NCI-H2081 treated with DMSO at 0.1 percent for 48 hours (cell line): ENCODE measurements around the gene ZMYM1.
"Not testable (repeated sequence)": the region's sequence is repeated elsewhere in the genome, so short reads cannot be mapped to it uniquely, and the experiment has no call there.

Experiments
- DNase-seq: peaks from one replicate; lab custom pipeline; 2025; lab: John Stamatoyannopoulos, UW

ZMYM1 gene

DNA sequence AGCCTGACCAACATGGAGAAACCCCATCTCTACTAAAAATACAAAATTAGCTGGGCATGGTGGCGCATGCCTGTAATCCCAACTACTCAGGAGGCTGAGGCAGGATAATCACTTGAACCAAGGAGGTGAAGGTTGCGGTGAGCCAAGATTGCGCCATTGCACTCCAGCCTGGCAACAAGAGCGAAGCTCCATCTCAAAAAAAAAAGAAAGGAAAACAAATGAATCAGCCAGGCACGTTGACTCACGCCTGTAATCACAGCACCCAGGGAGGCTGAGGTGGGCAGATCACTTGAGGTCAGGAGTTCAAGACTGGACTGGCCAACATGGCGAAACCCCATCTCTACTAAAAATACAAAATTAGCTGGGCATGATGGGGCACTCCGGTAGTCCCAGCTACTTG lies 2.8 kb upstream of the ZMYM1 start:
- DNase-seq: not testable (repeated sequence)

DNA sequence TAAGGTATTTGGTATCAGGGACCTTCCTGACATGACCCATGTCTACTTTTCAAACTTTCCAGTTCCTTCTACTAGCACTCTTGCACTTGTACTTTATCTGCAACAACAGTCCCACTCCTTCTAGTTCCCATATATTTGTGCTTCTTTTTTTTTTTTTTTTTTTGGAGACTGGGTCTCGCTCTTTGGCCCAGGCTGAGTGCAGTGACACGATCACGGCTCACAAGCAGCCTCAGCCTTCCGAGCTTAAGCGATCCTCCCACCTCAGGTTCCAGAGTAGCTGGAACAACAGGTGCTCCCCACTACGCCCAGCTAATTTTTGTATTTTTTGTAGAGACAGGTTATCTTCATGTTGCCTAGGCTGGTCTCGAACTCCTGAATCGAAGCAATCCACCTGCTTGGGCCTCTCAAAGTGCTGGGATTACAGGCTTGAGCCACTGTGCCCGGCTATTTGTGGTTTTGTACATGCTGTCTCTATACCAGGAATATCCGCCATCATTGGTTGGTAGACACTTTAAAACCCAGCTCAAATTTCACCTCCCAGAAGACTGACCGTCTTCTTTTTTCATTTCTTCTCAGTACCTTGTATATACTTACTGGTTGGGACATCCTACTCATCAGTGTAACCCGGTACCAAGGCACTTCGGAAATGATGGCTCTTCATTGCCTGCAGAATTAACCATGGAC lies 1.1 kb downstream of the ZMYM1 start:
- DNase-seq: no peak

DNA sequence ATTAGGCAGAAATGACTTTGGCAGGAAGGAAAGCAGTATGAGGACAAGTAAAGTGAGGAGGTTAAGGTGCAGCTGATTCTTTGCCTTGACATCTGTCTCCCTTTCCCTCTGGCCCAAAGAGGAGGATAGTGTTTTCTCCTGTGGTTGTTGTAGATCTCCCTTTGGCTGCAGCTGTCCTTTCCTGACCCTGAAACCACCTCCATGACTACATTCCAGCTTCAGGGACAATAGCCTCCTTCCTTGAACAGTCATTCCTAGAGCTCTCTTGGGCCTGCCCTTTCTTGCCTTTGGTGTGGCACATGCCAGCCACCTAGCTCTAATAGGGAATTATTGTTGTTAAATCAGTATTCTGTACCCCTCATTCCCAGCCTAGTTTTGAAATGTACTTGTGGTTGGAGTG lies 6.2 kb downstream of the ZMYM1 start:
- DNase-seq: no peak

DNA sequence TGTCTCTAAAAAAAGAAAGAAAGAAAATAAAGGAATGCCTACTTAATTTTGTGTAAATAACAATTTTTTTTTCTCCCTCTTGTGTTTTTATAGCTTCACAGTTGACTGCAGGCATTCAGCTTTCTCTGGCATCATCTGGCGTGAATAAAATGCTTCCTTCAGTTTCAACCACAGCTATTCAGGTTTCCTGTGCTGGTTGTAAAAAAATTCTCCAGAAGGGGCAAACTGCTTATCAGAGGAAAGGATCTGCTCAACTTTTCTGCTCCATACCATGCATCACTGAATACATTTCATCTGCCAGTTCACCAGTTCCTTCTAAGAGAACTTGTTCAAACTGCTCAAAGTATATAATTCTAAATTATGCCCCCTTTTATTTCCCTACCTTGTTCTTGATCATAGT lies 18.0 kb downstream of the ZMYM1 start:
- no peak for DNase-seq

DNA sequence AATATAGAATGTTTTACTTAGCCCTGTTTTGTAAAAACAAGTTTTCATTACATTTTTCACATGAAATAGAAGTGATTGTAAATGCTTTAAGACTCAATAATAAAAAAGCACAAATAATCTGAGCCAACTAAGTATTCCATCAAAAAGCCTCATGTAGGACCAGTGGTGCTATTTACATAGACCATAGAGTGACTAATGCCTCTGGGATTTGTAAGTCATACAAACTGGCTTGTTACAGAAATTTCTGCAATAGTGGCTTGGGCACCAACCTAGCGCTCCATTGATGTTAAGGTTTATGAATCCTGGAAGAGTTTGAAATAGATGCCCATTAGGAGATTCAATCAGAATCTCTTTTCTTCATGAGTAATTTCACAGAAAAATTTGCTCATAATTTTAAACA lies 31.9 kb downstream of the ZMYM1 start:
- no peak for DNase-seq

DNA sequence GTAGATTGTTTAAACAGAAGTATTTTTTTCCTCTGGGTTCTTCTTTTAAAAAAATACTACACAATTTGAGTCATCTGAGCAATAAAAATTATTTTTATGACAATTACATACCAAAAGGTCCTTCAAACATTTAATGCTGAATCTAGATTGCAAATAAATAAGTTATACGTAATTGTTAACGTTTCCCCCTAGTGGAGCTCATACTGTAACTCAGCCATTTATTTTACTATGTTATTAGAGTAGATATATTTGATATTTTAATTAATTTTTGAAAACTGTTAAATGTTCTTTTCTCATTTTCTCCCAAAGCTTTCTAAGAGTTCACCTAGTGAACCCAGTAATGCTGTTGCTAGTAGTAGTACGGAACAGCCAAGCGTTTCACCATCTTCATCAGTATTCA lies 33.5 kb downstream of the ZMYM1 start:
- DNase-seq: no peak

DNA sequence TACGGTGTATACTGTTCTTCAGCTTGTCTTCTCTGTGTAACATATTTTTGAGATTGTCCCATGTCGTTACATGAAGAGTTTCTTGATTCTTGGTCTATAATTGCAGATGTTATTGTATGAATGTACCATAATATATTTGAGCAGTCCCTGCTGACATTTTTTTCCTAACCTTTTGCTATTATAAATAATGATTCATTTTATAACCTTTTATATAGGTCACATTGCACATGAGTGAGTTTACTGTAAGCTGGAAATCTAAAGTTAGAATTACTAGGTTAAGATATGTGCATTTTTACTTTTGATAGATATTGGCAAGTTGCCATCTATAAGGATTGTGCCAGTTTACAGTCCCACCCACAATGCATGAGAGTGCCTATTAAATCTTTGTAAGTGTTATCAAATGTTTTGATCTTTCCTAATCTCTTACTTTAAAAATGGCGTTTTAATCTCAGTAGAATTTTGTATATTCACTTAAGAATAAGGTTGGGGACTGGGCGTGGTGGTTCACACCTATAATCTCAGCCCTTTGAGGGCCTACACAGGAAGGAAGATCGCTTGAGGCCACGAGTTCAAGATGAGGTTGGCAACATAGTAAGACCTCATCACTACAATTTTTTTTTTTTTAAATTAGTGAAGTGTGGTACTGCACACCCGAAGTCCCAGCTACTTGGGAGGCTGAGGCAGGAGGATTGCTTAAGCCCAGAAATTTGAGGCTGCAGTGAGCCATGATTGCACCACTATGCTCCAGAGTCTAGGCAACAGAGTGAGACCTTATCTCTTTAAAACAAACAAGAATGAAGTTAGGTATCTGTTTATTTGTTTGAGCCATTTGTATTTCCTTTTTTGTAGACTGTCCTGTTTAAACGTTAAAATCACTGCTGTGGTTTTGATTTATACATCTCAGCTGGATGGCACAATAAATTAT lies 36.5 kb downstream of the ZMYM1 start:
- DNase-seq: no peak

DNA sequence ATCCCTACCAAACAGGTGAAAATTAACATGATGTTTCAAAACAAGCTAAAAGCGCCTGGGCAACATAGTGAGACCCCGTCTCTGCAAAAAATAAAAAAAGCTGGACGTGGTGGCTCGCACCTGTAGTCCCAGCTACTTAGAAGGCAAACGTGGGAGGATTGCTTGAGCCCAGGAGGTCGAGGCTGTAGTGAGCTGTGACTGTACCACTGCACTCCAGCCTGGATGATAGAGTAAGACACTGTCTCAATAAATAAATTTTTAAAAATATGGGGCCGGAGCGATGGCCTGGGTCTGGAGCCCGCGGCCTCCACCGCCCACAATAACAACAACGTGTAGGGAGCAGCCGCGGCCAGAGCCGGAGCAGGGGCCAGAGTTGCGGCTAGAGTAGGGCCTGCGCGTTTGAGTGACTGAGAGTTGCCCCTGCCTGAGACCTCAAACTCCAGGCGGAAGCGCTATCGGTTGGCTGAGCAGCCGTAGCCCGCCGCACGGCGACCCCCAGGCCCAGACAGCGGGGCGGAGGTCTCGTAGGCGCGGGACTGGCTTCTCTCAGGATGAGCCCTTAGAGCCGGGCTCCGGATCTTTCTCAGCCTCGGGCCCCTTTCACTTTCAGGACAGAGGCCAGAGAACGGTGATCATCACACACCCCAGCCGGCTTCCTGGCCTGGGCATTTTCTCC lies 41.4 kb downstream of the ZMYM1 start:
- DNase-seq: no peak

DNA sequence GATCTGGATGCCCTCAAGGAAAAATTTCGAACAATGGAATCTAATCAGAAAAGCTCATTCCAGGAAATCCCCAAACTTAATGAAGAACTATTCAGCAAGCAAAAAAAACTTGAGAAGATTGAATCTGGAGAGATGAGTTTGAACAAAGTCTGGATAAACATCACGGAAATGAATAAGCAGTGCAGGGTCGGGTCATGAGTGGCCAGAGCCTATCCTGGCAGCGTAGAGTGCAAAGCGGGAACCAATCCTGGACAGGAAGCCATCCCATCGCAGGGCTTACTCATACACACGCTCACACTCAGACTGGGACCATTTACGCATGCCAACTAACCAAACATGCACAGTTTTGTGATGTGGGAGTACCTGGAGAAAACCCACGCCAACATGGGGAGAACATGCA lies 43.1 kb downstream of the ZMYM1 start:
- DNase-seq: no peak

DNA sequence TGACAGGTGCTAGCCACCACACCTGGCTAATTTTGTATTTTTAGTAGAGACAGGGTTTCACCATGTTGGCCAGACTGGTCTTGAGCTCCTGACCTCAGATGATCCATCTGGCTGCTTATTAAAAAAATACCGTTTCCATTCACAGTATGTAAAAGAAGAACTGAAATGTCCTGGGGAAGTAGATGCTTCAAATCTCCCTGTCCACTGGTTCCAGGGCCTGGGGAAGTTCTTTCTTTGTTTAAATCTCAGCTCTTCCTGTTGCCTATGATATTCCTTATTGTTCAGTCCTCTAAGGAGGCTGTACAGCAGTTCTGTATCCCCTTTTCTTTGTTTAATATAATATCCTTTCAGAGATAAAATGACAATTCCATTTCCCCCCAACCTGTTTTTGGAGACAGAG lies 47.4 kb downstream of the ZMYM1 start:
- DNase-seq: no peak

DNA sequence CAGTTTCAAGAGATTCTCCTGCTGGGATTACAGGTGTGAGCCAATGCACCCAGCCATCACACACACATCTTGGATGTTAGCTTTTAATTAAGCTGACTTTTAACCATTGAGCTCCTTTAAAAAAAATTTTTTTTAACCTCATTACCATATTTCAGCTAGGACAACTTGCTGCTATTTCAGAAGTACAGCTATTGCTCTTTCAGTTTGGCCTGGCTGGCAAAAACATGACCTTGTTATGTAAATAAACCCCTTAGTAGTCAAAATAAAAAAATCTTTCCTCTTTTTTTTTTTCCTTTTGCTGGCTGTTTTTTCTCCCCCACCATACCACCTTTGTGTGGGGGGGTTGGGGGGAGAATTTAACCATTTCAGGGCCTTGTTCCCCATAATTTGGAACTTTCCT lies 49.9 kb downstream of the ZMYM1 start:
- DNase-seq: no peak

DNA sequence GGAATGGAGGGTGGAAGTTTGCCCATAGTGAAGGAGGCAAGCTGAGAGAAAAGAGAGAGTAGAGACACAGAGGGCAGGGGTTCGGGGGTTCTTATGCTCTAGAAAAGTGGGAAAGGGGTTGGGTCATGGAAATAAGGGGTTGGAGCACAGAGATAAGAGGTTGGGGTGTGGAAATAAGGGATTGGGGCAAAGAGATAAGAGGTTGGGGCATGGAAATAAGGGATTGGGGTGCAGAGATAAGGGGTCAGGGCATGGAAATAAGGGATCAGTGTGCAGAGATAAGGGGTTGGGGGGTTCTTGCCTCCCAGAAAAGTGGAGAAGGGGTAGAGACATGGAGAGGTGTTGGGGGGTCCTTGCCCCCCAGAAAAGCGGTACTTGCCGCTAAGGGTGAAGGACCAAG lies 57.6 kb downstream of the ZMYM1 start:
- no peak for DNase-seq

DNA sequence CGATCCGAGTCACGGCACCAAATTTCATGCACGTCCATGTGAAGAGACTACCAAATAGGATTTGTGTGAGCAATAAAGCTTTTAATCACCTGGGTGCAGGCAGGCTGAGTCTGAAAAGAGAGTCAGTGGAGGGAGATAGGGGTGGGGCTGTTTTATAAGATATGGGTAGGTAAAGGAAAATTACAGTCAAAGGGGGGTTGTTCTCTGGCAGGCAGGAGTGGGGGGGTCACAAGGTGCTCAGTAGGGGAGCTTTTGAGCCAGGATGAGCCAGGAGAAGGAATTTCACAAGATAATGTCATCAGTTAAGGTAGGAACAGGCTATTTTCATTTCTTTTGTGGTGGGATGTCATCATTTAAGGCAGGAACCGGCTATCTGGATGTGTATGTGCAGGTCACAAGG lies 58.4 kb downstream of the ZMYM1 start:
- not testable (repeated sequence) for DNase-seq

DNA sequence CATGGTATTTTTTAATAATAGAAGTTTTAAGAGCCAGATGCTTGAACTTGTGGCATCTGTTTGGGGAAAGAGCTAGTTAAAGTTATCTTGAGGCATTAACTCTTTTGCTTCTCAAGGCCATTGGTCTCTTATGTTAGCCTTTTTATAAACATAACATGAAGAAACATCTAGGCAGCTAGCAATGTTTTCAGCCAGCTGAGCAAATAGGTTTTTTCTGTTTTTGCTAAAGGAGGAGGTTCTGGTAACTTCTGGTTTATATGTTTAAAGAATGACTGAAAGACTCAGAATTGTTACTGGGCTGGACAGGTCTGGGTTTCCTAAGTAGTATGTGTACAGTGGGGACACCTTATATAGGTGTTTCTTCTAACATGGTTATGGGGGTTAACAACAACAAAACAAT lies 63.1 kb downstream of the ZMYM1 start:
- not testable (repeated sequence) for DNase-seq

DNA sequence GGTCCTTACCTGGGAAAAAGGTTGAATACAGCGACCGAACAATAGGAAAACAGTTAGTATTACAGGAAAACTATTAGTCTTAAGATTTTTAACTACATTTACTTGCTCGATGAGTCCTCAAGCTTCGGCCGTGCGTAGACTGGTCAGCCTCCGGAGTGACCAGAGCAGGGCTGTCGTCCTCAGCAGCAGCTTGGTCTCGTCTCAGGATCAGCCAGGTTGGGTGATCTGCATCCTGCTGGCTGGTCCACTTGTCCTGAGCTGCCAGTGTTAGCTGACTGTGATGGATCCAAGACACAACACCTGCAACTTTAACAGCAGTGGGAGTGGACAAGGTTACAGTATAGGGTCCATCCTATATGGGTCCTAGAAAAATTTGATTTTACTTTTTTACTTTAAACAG lies 63.5 kb downstream of the ZMYM1 start:
- not testable (repeated sequence) for DNase-seq

DNA sequence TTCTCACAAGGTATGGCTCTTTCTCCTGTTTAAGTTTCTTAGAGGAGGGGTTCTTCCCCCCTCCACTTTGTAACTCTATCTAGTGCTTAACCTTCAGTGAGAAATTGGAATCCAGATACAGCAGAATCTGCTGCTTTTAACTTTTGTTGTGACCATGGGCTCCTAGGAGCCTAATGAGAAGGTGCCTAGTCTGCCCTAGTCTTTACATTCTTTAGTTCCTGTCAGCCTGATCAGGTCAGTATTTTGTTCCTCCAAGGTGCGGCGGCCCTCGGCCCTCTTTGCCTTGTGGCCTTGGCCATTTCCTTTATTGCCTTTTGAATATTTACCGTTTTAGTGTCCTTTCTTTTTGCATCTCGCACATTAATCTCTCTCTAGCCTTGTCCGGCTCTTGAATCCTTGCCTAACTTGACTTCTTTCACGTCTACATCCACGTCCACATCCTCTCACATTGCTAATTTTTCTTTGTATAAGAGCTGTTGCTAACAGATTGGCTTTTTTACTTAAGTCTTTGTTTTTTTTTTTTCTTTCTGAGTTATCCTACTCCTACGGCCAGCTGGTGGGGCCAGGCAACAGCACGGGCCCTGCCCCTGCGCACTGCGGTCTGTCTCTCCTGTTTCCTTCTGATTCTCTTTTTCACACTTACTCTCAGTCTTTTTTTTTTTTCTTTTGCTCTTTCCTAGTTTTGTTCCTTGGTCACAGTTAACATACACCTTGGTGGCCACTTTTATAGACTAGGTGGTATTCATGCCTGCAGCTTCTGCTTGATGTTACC lies 64.7 kb downstream of the ZMYM1 start:
- no peak for DNase-seq

DNA sequence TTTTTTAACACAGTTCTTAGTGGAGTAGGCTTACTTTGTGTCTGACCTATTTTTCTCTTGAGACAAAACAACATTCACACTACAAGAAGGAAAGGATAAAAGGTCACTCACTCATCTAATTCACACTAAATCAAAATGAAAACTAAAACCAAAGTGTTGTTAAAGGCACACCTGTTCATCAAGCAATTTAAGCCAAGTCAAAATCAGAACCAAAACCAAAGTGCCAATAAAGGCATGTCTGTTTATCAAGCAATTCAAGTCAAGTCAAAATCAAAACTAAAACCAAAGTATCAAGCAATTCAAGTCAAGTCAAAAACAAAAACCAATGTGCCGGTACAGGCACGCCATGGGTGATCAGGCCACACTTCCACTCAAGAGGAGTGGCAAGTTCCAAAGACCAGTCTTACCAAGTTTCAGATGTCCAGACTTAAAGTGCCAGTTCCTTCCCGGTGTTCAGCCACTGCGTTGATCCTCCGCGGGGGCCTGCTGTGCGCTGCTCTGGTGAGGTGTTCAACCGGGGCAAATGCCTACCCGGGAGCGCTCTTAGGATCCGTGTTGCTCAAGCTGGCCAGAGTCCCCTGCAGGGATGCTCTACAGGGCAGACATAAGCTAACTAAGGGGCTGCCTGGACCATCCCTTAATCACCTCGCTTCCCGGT lies 66.8 kb downstream of the ZMYM1 start:
- not testable (repeated sequence) for DNase-seq

DNA sequence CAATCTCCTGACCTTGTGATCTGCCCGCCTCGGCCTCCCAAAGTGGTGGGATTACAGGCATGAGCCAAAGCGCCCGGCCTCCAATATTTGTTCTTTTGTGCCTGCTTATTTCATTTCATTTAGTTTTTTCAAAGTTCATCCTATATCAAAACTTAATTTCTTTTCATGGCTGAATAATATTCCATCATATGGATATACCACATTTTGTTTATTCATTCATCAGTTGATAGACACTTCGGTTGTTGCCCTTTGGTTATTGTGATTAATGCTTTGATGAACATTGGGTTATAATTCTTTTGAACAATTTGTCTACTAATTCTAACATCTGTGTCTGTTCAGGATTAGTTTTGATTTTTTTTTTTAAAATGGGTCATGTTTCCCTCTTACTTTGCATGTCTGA lies 72.0 kb downstream of the ZMYM1 start:
- DNase-seq: no peak

DNA sequence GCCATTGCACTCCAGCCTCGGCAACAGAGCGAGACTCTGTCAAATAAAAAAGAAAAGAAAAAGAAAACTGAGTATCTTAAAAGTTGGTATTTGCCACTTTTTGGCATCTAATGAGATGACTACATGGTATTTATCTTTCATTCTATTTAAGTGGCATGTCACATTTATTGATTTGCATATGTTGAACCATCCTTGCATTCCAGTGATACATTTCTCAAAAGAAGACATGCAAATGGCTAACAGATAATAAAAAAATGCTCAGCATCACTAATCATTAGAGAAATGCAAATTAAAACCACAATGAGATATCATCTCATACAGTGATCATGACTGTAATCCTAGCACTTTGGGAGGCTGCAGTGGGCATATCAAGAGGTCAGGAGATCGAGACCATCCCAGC lies 85.7 kb downstream of the ZMYM1 start:
- DNase-seq: no peak
